Adrenal gland (tissue), 5 donors: Measurements from ENCODE around the gene MARCHF3.

Experiments used
- CTCF ChIP-seq, 6 experiments: fragments of 450-650 bp in 4 of 6; fragments of 200-600 bp in 2 of 6; sonication (generic) in 1 of 6; IDR thresholded peaks; 1 replicate in 5 of 6; 2 replicates in 1 of 6; pipeline versions ENCODE4 v1.5.1 to v1.8.0; 2016 to 2021; ENCODE audit warnings: antibody characterized with exemption in 6 of 6, mild to moderate bottlenecking in 2 of 6, moderate library complexity in 1 of 6
- POLR2A ChIP-seq, 2 donors: fragments of 450-650 bp; IDR thresholded peaks; one replicate each; pipeline ENCODE4 v1.6.1; 2017; ENCODE audit warnings: antibody characterized with exemption in 2 of 2, mild to moderate bottlenecking in 2 of 2, moderate library complexity in 1 of 2
- donor health status: DM: no; HTN: no; CAD: no.

- no peak for TF ChIP-seq CTCF (IDR thresholded peaks at IDR 0.05)
- no peak for TF ChIP-seq POLR2A (IDR thresholded peaks at IDR 0.05)
Observed at GRCh38 chr5:127053049-127053448, 22.7 kb upstream of the MARCHF3 start.
